Type B pancreatic cell (in vitro differentiated cells): ENCODE measurements around the gene BDKRB1. TPM values are rescaled to one million over a fixed set of nuclear protein-coding genes. Genes with fewer than 3 reads are reported as not detected.

Experiments
- DNase-seq: peaks from one replicate; pipeline ENCODE4 v3.0.0; 2021; ENCODE audit warnings: mixed read lengths; ENCODE audit not compliant: unreplicated experiment; ENCODE audit errors: extremely low spot score
- H3K27ac Mint-ChIP-seq: 2 replicates; pipeline ENCODE4 v1.8.0; 2021; ENCODE audit warnings: mild to moderate bottlenecking, mixed read lengths
- H3K27me3 Mint-ChIP-seq: 2 replicates; pipeline ENCODE4 v1.8.0; 2021; ENCODE audit warnings: mixed read lengths
- H3K36me3 Mint-ChIP-seq: 2 replicates; pipeline ENCODE4 v1.8.0; 2021; ENCODE audit warnings: mixed read lengths
- H3K4me1 Mint-ChIP-seq: one replicate; pipeline ENCODE4 v1.8.0; 2021; ENCODE audit warnings: mixed read lengths; ENCODE audit not compliant: unreplicated experiment
- H3K4me3 Mint-ChIP-seq: 2 replicates; pipeline ENCODE4 v1.8.0; 2021; ENCODE audit warnings: mild to moderate bottlenecking, mixed read lengths
- H3K9me3 Mint-ChIP-seq: 2 replicates; pipeline ENCODE4 v1.8.0; 2021; ENCODE audit warnings: mixed read lengths
- total RNA-seq: library from RNA; stranded (reverse); gene quantifications from 2 replicates; pipeline ENCODE4 v1.2.1, GENCODE V29; 2021; ENCODE audit warnings: low replicate concordance
- TF ChIP-seq, protein P1 (sequence below): fragments of 200-600 bp; sonication (generic); conservative IDR thresholded peaks from 2 replicates; pipeline ENCODE4 v1.5.0; 2021; ENCODE audit warnings: antibody characterized with exemption, mild to moderate bottlenecking

BDKRB1 gene
- total RNA-seq, 1 donor from 2014 or later = not detected

- Mint-ChIP-seq H3K9me3 (peaks cover 15% of the 10 kb centered on the region), H3K36me3 (no peaks in the 10 kb centered on the region), H3K27me3 (peaks cover 8% of the 10 kb centered on the region), H3K4me1 (peaks cover 25% of the 10 kb centered on the region), H3K4me3 (no peak overlapping the region), H3K27ac (peak overlapping the region; percentile 91)
- DNase-seq = no peak
- TF ChIP-seq, protein P1, sequence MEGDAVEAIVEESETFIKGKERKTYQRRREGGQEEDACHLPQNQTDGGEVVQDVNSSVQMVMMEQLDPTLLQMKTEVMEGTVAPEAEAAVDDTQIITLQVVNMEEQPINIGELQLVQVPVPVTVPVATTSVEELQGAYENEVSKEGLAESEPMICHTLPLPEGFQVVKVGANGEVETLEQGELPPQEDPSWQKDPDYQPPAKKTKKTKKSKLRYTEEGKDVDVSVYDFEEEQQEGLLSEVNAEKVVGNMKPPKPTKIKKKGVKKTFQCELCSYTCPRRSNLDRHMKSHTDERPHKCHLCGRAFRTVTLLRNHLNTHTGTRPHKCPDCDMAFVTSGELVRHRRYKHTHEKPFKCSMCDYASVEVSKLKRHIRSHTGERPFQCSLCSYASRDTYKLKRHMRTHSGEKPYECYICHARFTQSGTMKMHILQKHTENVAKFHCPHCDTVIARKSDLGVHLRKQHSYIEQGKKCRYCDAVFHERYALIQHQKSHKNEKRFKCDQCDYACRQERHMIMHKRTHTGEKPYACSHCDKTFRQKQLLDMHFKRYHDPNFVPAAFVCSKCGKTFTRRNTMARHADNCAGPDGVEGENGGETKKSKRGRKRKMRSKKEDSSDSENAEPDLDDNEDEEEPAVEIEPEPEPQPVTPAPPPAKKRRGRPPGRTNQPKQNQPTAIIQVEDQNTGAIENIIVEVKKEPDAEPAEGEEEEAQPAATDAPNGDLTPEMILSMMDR = no peak
Observed at GRCh38 chr14:96265383-96266095, 9.5 kb downstream of the BDKRB1 start.

- TF ChIP-seq, protein P1 = no peak
- Mint-ChIP-seq H3K27ac (peak overlapping the region; percentile 68), H3K27me3 (no peaks in the 10 kb centered on the region), H3K9me3 (peaks cover 17% of the 10 kb centered on the region), H3K4me3 (peak overlapping the region; percentile 15), H3K36me3 (no peaks in the 10 kb centered on the region), H3K4me1 (peaks cover 25% of the 10 kb centered on the region)
- DNase-seq = peak; percentile 66
Observed at GRCh38 chr14:96267336-96267735, 11.3 kb downstream of the BDKRB1 start.

DNA sequence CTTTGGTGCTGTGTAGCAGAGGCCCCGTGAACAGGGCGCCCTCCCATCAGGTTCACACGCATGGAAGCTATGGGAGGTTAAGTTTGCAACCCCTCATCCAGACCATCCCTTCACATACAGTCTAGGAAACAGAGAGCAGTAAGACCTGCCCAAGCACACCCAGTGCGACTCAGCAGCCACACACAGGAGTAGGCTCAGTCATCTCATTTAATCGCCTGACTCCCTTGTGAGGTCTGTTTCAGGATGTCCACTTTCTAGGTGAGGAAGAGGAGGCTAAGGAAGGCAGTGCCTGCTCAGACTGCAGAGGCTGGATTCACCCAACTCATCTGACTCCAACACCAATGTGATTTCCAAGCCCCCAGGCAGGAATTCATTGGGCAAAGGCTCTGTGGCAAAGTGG is 11.9 kb downstream of the BDKRB1 start:
- Mint-ChIP-seq H3K36me3 (no peaks in the 10 kb centered on the region), H3K27me3 (no peaks in the 10 kb centered on the region), H3K4me1 (peaks cover 25% of the 10 kb centered on the region), H3K9me3 (peaks cover 17% of the 10 kb centered on the region), H3K4me3 (peak overlapping the region; percentile 45), H3K27ac (peak overlapping the region; percentile 68)
- DNase-seq = peak; percentile 16
- TF ChIP-seq, protein P1 = no peak

- TF ChIP-seq, protein P1 = no peak
- H3K4me1 Mint-ChIP-seq = peaks cover 26% of the 10 kb centered on the region
- H3K27me3 Mint-ChIP-seq = no peaks in the 10 kb centered on the region
- H3K9me3 Mint-ChIP-seq = peaks cover 10% of the 10 kb centered on the region
- no peak overlapping the region for H3K4me3 Mint-ChIP-seq
- no peak overlapping the region for H3K27ac Mint-ChIP-seq
- no peaks in the 10 kb centered on the region for H3K36me3 Mint-ChIP-seq
- DNase-seq = peak; percentile 52
Observed at GRCh38 chr14:96268431-96269358, 12.7 kb downstream of the BDKRB1 start.

- no peak overlapping the region for H3K27ac Mint-ChIP-seq
- peaks cover 7% of the 10 kb centered on the region for H3K9me3 Mint-ChIP-seq
- no peaks in the 10 kb centered on the region for H3K36me3 Mint-ChIP-seq
- H3K4me1 Mint-ChIP-seq = peaks cover 32% of the 10 kb centered on the region
- TF ChIP-seq, protein P1 = no peak
- peak; percentile 61 for DNase-seq
- H3K4me3 Mint-ChIP-seq = no peak overlapping the region
- no peaks in the 10 kb centered on the region for H3K27me3 Mint-ChIP-seq
Observed at GRCh38 chr14:96269359-96269710, 13.3 kb downstream of the BDKRB1 start.
